ENCODE data around the gene NLK. TPM values are rescaled to one million over a fixed set of nuclear protein-coding genes. Genes with fewer than 3 reads are reported as not detected.

NLK gene
- total RNA-seq, 1 experiment from 2014 or later, result 40.3 TPM

GRCh38 chr17:28112181-28112580 lies 69.7 kb downstream of the NLK start:
- DNase-seq (ENCODE audit: low spot score) (no peak), ATAC-seq (no peak)
- H3K4me1 Mint-ChIP-seq, result peaks cover 50% of the 10 kb centered on the region
- H3K27me3 Mint-ChIP-seq (ENCODE audit: low read depth), result no peaks in the 10 kb centered on the region
- peaks cover 14% of the 10 kb centered on the region; the same call in 1 of the 2 replicates for H3K9me3 Mint-ChIP-seq
- CTCF ChIA-PET, result interaction anchor here (1.2 kb wide), 1 partner anchor 38 kb away, joined by 3 read pairs; no protein-coding TSS in a partner anchor
- TF ChIP-seq GABPB1 (CRISPR knock-in tag; IDR thresholded peaks at IDR 0.05) (no peak), GRHL2 (CRISPR knock-in tag; IDR thresholded peaks at IDR 0.05; ENCODE audit: insufficient replicate concordance, severe bottlenecking) (no peak), ZNF317 (CRISPR knock-in tag; IDR thresholded peaks at IDR 0.05; ENCODE audit: borderline replicate concordance, low read depth) (no peak), ZNF396 (CRISPR knock-in tag; IDR thresholded peaks at IDR 0.05; ENCODE audit: borderline replicate concordance) (no peak), ELF4 (CRISPR knock-in tag; IDR thresholded peaks at IDR 0.05; ENCODE audit: low read depth) (no peak)
- H3K4me3 Mint-ChIP-seq, result no peak overlapping the region
- H3K27ac Mint-ChIP-seq, result no peak overlapping the region
- H3K36me3 Mint-ChIP-seq, result peaks cover 9% of the 10 kb centered on the region
- POLR2A ChIA-PET, result interaction anchor here (0.6 kb wide), 1 partner anchor 71 kb away, joined by 4 read pairs; no protein-coding TSS in a partner anchor

GRCh38 chr17:28112606-28113005 lies 70.1 kb downstream of the NLK start:
- Mint-ChIP-seq H3K9me3 (peaks cover 14% of the 10 kb centered on the region; the same call in 1 of the 2 replicates), H3K27ac (no peak overlapping the region; the same call in 1 of the 2 replicates), H3K27me3 (ENCODE audit: low read depth) (no peaks in the 10 kb centered on the region), H3K4me3 (no peak overlapping the region), H3K4me1 (peaks cover 54% of the 10 kb centered on the region), H3K36me3 (peaks cover 9% of the 10 kb centered on the region)
- TF ChIP-seq FOXP4 (CRISPR knock-in tag; IDR thresholded peaks at IDR 0.05) (no peak), CBFB (CRISPR knock-in tag; IDR thresholded peaks at IDR 0.05; ENCODE audit: low read depth) (no peak)
- no peak for DNase-seq (ENCODE audit: low spot score)
- ATAC-seq, result no peak
- ChIA-PET POLR2A (no interaction called here), CTCF (no interaction called here)

- Mint-ChIP-seq H3K9me3 (peaks cover 14% of the 10 kb centered on the region; the same call in 1 of the 2 replicates), H3K27ac (no peak overlapping the region), H3K27me3 (ENCODE audit: low read depth) (no peaks in the 10 kb centered on the region), H3K36me3 (peaks cover 9% of the 10 kb centered on the region), H3K4me3 (no peak overlapping the region), H3K4me1 (peaks cover 59% of the 10 kb centered on the region)
- no peak for TF ChIP-seq AFF4 (CRISPR knock-in tag; IDR thresholded peaks at IDR 0.05; ENCODE audit: borderline replicate concordance)
- no peak for TF ChIP-seq NR3C1 (CRISPR knock-in tag; conservative IDR thresholded peaks at IDR 0.05; ENCODE audit: low read depth)
- TF ChIP-seq RELA (CRISPR knock-in tag; IDR thresholded peaks at IDR 0.05; ENCODE audit: borderline replicate concordance), result no peak
- no peak for TF ChIP-seq TP53 (CRISPR knock-in tag; IDR thresholded peaks at IDR 0.05)
- no peak for TF ChIP-seq HMGA2 (CRISPR knock-in tag; IDR thresholded peaks at IDR 0.05)
- no peak for ATAC-seq
- CTCF ChIA-PET, result no interaction called here
- POLR2A ChIA-PET, result no interaction called here
- no peak for DNase-seq (ENCODE audit: low spot score)
These were observed 70.8 kb downstream of the NLK start for GRCh38 chr17:28113269-28113668.

GRCh38 chr17:28115046-28115445 lies 72.6 kb downstream of the NLK start:
- peak overlapping the region; percentile 57; the same call in 1 of the 2 replicates for H3K27ac Mint-ChIP-seq
- TF ChIP-seq USF2 (CRISPR knock-in tag; IDR thresholded peaks at IDR 0.05) (no peak), ZNF423 (CRISPR knock-in tag; IDR thresholded peaks at IDR 0.05) (no peak), FOXJ3 (CRISPR knock-in tag; IDR thresholded peaks at IDR 0.05; ENCODE audit: borderline replicate concordance) (no peak), NFATC4 (CRISPR knock-in tag; IDR thresholded peaks at IDR 0.05) (no peak), NFE2L1 (CRISPR knock-in tag; IDR thresholded peaks at IDR 0.05) (no peak), SP1 (CRISPR knock-in tag; conservative IDR thresholded peaks at IDR 0.05) (no peak), TEAD1 (CRISPR knock-in tag; IDR thresholded peaks at IDR 0.05) (no peak), CREM (CRISPR knock-in tag; IDR thresholded peaks at IDR 0.05) (no peak), TEAD4 (CRISPR knock-in tag; IDR thresholded peaks at IDR 0.05) (no peak), CTCF (IDR thresholded peaks at IDR 0.05) (no peak)

More at GRCh38 chr17:28115046-28115445, 72.6 kb downstream of the NLK start:
- ATAC-seq, result no peak
- Mint-ChIP-seq H3K9me3 (peaks cover 6% of the 10 kb centered on the region; the same call in 1 of the 2 replicates), H3K4me1 (peaks cover 71% of the 10 kb centered on the region), H3K27me3 (ENCODE audit: low read depth) (no peaks in the 10 kb centered on the region), H3K4me3 (no peak overlapping the region), H3K36me3 (peaks cover 6% of the 10 kb centered on the region)
- DNase-seq (ENCODE audit: low spot score), result no peak
- CTCF ChIA-PET, result interaction anchor here (0.8 to 1.2 kb wide), 2 partner anchors 114 to 136 kb away, joined by 3 read pairs; no protein-coding TSS in a partner anchor
- POLR2A ChIA-PET, result no interaction called here
